ENCODE measurements around the gene TMEM106B. TPM values are rescaled to one million over a fixed set of nuclear protein-coding genes. Genes with fewer than 3 reads are reported as not detected.
"Not testable (repeated sequence)": the region's sequence is repeated elsewhere in the genome, so short reads cannot be mapped to it uniquely, and the experiment has no call there.

TMEM106B gene
- 10 to 100 TPM; 18.6 to 28.5 (median 20.4) TPM for total RNA-seq
- 49.4 TPM for total RNA-seq (2013)

DNA sequence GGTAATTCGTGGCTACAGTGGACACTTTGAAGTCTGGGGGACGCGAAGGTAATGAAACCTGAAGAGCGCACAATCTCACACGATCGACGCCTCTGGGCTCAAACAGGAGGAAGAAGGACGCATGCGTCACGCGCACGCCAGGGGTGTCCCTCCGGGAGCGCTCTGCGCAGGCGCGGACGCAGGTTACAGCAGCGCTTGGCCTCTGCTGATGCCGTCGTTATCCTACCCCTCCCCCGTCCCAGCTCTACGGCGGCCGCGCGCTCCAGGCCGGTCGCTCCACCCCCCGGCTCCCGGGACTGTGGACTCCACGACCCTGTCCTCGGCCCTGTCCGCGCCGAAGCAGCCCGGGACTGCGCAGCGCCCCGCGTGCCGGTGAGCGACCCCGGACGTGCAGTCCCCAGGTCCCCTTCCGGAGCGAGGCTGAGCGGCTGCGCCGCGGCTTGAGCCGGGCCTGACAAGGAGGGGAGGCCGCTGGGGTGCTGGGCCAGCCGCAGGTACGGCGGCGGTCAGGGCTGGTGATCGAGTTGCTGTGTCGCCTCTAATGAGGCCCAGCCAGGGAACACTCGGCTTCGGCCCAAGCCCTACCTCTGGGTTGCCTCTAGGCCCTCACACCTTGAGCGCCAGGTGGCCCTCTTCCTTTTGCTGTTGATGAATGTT is at the start of gene TMEM106B:
Gene TMEM106B, plus strand, starts transcription at position 241 of the 657 bp plus-strand sequence. CDS start 3,517 bp downstream, outside the sequence.
- H3K36me3 ChIP-seq (ENCODE audit: control insufficient read depth, insufficient read depth, low read length) = peaks cover 8% of the 10 kb centered on the region
- Mint-ChIP-seq H3K4me3 (peak within 1 kb of the TSS; percentile 98), H3K27ac (peak within 1 kb of the TSS; percentile 97 to 98), H3K27me3 (ENCODE audit: low read depth in 2 of 2) (peaks cover 15 to 34% of the 10 kb centered on the region in 2 donors), H3K9me3 (no peaks in the 10 kb centered on the region), H3K4me1 (peaks cover 22 to 33% of the 10 kb centered on the region in 2 donors), H3K36me3 (no peaks in the 10 kb centered on the region)
- no peaks in the 10 kb centered on the region for H3K9me3 ChIP-seq (ENCODE audit: control insufficient read depth, insufficient read depth, low read length)
- peak; percentile 89 to 97 (median 89) for ATAC-seq
- intact Hi-C loops (cut with micrococcal nuclease) = loop anchor here (1.0 to 5.0 kb wide), 2 partner anchors 46 to 476 kb away; partner anchors contain the start of gene ARL4A
- H3K27me3 ChIP-seq (ENCODE audit: control insufficient read depth, insufficient read depth, low read length) = peaks cover 5% of the 10 kb centered on the region
- peak within 1 kb of the TSS; percentile 86 for H3K27ac ChIP-seq (ENCODE audit: low read length)
- TF ChIP-seq CTCF (IDR thresholded peaks at IDR 0.05) = no peak
- peaks cover 7% of the 10 kb centered on the region for H3K4me1 ChIP-seq (ENCODE audit: control insufficient read depth, insufficient read depth, low read length)
- peak; percentile 93 to 100 for DNase-seq
- peak within 1 kb of the TSS; percentile 62 for H3K4me3 ChIP-seq (ENCODE audit: low read length)
- under 1% methylated on average over 62 of the region's 62 CpGs for WGBS (ENCODE audit: insufficient coverage)

- Histone ChIP-seq H3K27me3 (ENCODE audit: control insufficient read depth, insufficient read depth, low read length) (peaks cover 2% of the 10 kb centered on the region), H3K9me3 (ENCODE audit: control insufficient read depth, insufficient read depth, low read length) (no peaks in the 10 kb centered on the region), H3K4me3 (ENCODE audit: low read length) (no peak overlapping the region), H3K36me3 (ENCODE audit: control insufficient read depth, insufficient read depth, low read length) (no peaks in the 10 kb centered on the region), H3K27ac (ENCODE audit: low read length) (no peak overlapping the region), H3K4me1 (ENCODE audit: control insufficient read depth, insufficient read depth, low read length) (no peaks in the 10 kb centered on the region)
- DNase-seq = no peak
- H3K27ac Mint-ChIP-seq = no peak overlapping the region
- no peaks in the 10 kb centered on the region for H3K4me1 Mint-ChIP-seq
- H3K27me3 Mint-ChIP-seq (ENCODE audit: low read depth in 2 of 2) = peaks cover 0 to 5% of the 10 kb centered on the region in 2 donors
- H3K9me3 Mint-ChIP-seq = peaks cover 0 to under 1% of the 10 kb centered on the region in 2 donors
- TF ChIP-seq CTCF (IDR thresholded peaks at IDR 0.05) = no peak
- ATAC-seq = no peak
- WGBS (ENCODE audit: insufficient coverage) = 58% methylated on average over 4 of the region's 5 CpGs
- intact Hi-C loops (cut with micrococcal nuclease) = no loop called here
- peaks cover under 1% of the 10 kb centered on the region for H3K36me3 Mint-ChIP-seq
- no peak overlapping the region for H3K4me3 Mint-ChIP-seq
Observed at GRCh38 chr7:12162415-12163113, 48.5 kb upstream of the TMEM106B start.

DNA sequence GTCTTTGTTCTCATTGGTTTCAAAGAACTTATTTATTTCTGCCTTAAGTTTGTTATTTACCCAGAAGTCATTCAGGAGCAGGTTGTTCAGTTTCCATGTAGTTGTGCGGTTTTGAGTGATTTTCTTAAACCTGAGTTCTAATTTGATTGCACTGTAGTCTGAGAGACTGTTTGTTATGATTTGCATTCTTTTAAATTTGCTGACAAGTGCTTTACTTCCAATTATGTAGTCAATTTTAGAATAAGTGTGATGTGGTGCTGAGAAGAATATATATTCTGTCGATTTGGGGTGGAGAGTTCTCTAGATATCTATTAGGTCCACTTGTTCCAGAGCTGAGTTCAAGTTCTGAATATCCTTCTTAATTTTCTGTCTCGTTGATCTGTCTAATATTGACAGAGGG is 43.0 kb upstream of the TMEM106B start:
- H3K36me3 ChIP-seq (ENCODE audit: control insufficient read depth, insufficient read depth, low read length); DNase-seq; H3K27me3 ChIP-seq (ENCODE audit: control insufficient read depth, insufficient read depth, low read length); ATAC-seq; H3K27ac Mint-ChIP-seq; H3K27ac ChIP-seq (ENCODE audit: low read length); H3K4me1 Mint-ChIP-seq; H3K27me3 Mint-ChIP-seq (ENCODE audit: low read depth in 2 of 2); H3K9me3 ChIP-seq (ENCODE audit: control insufficient read depth, insufficient read depth, low read length); H3K4me3 Mint-ChIP-seq; intact Hi-C loops (cut with micrococcal nuclease); H3K4me3 ChIP-seq (ENCODE audit: low read length): not testable (repeated sequence)
- peaks cover 18% of the 10 kb centered on the region for H3K36me3 Mint-ChIP-seq
- H3K9me3 Mint-ChIP-seq = peaks cover 6 to 14% of the 10 kb centered on the region in 2 donors
- H3K4me1 ChIP-seq (ENCODE audit: control insufficient read depth, insufficient read depth, low read length) = peaks cover 14% of the 10 kb centered on the region
- 85% methylated on average over 3 of the region's 3 CpGs for WGBS (ENCODE audit: insufficient coverage)

- Histone ChIP-seq H3K4me1 (ENCODE audit: control insufficient read depth, insufficient read depth, low read length) (peaks cover 14% of the 10 kb centered on the region), H3K27me3 (ENCODE audit: control insufficient read depth, insufficient read depth, low read length) (peaks cover 13% of the 10 kb centered on the region)
- intact Hi-C loops (cut with micrococcal nuclease); H3K9me3 ChIP-seq (ENCODE audit: control insufficient read depth, insufficient read depth, low read length); H3K27ac Mint-ChIP-seq; H3K27ac ChIP-seq (ENCODE audit: low read length); H3K36me3 ChIP-seq (ENCODE audit: control insufficient read depth, insufficient read depth, low read length); H3K27me3 Mint-ChIP-seq (ENCODE audit: low read depth in 2 of 2); H3K4me3 Mint-ChIP-seq; H3K4me1 Mint-ChIP-seq; H3K4me3 ChIP-seq (ENCODE audit: low read length): not testable (repeated sequence)
- peak in 1 of 2 donors; percentile 73 for DNase-seq
- peaks cover 6 to 14% of the 10 kb centered on the region in 2 donors for H3K9me3 Mint-ChIP-seq
- peaks cover 18% of the 10 kb centered on the region for H3K36me3 Mint-ChIP-seq
- 54% methylated on average over 6 of the region's 6 CpGs for WGBS (ENCODE audit: insufficient coverage)
- ATAC-seq = peak in 2 of 3 donors; percentile 36 to 59
Observed at GRCh38 chr7:12169981-12170820, 40.9 kb upstream of the TMEM106B start.
